HS-5 (cell line): ENCODE measurements around the gene CD69.

Experiments used
- DNase-seq: peaks from one replicate; pipeline ENCODE4 v3.0.0-alpha.2; 2012; ENCODE audit warnings: low read depth

Gene CD69

DNA sequence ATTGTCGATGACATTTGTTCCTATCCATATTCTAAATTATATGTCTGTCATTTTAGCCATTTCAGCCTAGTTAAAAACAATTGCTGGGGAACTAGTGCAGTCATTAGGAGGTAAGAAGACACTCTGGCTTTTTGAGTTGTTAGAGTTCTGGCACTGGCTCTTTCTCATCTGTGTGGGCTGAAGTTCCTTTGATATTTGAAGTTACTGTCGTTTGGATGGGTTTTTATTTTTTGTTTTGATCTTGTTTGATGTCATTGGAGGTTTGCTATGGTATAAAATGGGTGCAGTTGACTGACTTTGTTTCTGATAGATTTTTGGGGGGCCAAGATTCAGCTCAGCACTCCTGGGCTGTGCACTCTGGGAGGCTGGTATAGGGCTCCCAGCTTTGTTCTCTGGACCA lies 20.7 kb upstream of the CD69 start:
- no peak for DNase-seq

- DNase-seq = no peak
Observed at GRCh38 chr12:9779209-9779608, 18.5 kb upstream of the CD69 start.

- no peak for DNase-seq
Observed at GRCh38 chr12:9776781-9777180, 16.1 kb upstream of the CD69 start.

DNA sequence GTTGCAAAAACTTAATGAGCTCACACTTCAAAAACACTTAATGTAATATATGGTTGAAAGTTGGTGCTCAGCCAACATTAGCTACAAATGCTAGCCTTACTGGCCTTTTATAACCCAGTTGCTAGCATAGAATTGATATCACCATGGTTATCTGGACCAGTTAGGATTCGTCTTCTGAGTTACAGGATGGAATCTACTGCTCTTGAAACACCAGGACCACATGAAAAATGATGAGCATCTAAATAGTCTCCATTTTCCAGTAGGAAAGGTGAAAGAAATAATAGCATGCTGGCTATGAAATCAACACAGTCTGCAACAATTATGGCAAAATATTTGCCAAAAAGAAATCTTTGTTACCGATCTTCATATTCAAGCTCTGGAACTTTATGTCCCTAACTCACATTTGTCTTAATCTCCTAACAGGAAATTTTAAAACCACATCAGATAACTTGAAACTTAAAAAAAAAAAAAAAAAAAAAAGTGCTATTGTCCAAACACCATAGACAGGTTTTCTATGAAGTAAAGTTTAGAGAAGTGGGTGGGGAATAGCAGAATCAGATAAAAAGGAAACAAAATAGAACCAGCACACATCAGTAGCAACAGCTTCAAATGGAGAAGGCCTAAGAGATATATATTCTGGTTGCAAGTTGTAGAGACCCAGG lies 12.6 kb upstream of the CD69 start:
- no peak for DNase-seq

DNA sequence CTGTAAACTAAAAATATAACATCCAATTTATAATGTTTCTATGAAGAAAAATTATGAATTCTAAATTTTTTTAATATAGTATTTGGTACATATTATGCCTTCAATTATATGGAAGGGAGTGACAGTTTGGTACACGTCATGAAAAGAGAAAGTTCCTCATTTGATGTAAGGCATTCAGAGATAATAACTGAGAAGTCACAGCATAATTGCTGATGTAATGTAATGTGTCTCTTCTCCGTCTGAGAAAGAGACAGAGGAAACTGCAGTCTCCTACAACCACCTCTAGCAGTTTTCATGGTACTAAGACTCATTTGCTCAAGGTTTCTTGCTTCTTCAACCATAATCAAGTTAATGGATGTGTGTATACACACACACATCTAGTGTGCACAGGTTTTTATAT lies 2.3 kb upstream of the CD69 start:
- DNase-seq = no peak

GRCh38 chr12:9762369-9762768 lies 1.7 kb upstream of the CD69 start:
- DNase-seq = no peak

GRCh38 chr12:9761419-9761781 lies 699 bp upstream of the CD69 start:
- DNase-seq = no peak

DNA sequence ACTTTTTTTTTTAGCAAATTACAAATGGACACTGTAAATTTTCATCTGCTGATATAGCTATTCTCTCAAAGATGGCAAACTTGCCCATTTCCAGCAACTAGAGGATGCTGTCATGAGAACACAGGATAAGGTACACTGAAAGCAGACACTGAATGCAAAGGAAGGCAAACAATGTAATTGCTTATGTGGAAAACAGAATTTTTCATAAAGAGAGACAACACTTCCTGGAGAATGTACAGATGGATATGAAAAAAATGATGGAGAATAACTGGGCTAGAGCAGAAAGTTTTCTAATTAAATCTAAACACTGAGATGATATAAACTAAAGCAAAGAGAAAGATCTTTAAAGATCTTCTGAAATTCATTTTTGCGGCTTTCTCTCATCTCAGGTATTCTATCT lies 581 bp downstream of the CD69 start:
- no peak for DNase-seq

- DNase-seq = no peak
Observed at GRCh38 chr12:9759694-9760093, 1.0 kb downstream of the CD69 start.

DNA sequence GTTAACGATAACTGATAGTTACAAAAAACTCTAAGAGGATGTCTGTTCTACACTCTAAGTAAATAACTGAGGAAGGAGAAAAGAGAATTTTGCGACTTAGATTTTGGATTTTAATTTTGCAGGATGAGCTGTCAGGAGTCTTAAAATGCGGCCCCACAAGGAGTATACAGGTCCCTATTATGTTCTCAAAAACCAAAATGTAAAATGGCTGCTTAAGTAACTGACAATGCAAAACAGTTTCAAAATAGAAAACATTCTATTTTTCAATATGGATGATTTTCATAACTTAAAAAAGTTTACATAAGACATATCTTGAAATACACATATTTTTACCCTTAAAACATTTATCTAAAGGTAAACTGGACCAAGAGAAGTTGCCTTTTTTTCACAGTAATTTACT lies 2.6 kb downstream of the CD69 start:
- DNase-seq = no peak

DNA sequence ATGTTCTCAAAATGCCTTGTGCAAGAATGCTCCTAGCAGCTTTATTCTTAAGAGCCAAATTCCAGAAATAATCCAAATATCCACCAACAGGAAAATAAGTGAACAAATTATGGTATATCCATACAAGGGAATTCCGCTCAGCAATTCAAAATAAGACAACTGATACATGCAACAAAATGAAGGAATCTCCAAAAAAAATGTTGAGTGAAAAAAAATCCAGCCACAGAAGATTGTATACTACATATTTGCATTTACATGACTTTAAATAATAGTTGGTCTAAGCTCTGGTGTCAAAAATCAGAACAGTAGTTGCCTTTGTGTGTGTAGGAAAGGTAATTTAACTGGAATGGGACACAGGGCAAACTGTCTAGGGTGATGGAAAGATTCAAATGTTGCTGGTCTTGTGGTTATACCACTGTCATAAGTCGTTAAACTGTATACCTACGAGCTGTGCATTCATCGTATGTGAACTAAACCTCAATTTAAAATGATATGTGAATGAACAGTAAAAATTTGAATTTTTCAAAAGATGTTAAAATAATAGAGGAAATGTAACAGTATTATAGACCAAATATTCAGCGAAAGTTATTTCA lies 3.2 kb downstream of the CD69 start:
- no peak for DNase-seq

DNA sequence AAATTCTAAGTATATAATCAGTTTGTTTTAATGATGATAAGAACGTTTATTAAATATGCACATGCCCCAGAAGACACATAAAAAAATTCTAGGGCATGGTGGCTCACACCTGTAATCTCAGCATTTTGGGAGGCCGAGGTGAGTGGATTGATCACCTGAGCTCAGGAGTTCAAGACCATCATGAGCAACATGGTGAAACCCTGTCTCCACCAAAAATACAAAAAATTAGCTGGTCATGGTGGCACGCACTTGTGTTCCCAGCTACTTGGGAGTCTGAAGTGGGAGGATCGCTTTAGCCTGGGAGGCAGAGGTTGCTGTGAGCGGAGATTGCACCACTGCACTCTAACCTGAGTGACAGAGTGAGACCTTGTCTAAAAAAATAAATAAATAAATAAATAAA lies 4.0 kb downstream of the CD69 start:
- DNase-seq = no peak

GRCh38 chr12:9756170-9756569 lies 4.5 kb downstream of the CD69 start:
- DNase-seq = no peak

DNA sequence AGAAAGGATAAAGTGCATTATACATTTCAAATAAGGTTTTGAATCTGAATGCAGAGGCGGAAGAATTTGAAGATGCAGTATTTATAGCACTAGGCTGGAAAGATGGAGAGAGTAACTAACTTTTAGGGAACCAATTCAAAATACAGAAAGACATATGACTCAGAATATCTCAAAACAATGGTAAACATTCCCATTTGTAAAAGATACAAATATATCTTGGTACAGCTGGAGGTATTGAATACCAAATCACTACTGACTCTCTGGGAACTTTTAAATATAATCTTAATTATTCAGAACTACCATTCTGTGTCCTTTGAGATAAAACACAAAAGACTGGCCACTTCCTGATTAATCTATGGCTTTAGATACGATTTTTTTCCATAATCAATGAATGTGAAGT lies 5.1 kb downstream of the CD69 start:
- no peak for DNase-seq

GRCh38 chr12:9755035-9755434 lies 5.7 kb downstream of the CD69 start:
- DNase-seq = no peak

DNA sequence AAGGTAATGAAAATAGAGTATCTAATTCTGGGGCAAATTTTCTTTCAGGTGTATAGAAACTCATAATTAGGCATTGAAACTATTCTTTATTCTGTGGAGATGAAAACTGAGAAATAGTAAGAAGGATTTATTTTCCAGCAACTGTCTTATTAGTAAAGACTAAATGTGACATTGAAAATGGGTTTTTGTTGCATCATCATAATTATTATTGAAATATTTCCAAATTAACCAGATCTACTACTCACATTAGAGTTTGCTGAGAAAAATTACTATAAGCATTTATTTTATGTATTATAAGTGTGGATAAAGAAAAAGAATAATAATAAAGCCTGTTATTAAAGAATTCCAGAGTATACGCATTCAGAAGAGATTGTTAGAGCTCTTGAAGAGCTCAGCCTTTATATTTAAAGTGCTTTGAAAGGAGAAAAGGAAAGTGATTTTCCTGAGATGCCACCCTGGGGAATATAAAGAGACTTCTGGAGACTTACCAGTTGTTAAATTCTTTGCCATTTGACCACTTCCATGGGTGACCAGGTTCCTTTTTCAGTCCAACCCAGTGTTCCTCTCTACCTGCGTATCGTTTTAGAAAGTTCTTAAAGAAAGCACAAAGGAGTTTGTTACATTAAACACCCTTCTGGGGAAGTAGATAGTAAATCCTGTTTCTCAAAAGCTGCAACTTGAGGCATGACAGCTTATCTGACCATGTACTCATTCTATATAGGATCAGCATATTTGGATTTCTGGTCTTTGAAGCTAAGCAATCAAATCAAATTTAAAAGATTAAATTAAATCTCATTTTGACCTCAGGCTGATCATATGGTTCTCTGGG lies 6.4 kb downstream of the CD69 start:
- no peak for DNase-seq

GRCh38 chr12:9753498-9753897 lies 7.2 kb downstream of the CD69 start:
- no peak for DNase-seq

DNA sequence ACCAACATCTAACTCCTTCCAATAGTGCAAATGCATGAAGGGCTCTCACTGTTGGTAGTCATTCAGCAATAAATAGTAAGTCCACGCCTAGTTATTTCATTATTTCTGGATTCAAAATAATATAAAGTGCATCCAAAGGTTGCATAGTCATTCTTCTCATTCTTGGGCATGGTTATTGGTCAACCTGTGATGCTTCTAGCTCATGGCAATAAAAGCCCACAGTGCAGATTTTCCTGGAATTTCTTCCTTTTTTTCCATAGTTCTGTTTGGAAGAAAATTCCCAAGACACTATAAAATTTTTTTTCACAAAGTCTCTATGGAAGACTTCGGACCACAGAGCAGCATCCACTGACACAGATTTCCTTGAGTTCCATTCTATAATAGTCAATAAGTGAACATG lies 7.6 kb downstream of the CD69 start:
- DNase-seq = no peak

DNA sequence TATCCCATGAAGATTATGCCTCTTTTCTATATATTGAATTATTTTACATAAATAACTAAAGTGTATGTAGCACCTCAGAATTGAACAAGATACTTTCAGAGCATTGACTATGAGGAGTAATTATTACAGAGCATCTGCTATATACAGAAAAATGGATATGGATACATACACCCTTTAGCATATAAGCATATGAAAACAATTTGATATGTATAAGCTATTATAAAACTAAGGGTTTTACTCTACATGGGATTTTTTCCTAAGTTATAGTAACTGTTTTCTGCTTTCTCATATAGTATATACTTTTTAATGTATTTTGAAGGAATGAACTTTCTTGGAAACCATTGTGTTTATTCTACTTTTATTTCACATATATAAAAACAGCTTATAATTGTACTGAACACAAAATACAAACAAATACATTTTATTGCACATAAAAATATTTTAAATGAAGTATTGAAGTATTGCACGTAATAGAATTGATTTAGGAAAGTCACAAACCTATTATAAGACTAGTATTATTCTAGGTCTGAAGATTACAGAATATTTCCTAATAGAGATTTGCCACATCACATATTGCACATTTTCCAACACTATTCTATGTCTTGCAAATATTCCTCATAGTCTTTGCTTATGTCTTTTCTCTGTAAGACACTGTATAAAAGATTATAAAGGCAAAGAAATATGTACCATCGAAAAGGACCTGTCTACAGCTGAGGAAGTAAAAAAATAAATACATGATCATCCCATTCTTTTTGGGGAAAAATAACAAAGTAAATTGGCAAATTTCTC lies 8.4 kb downstream of the CD69 start:
- no peak for DNase-seq

GRCh38 chr12:9751204-9752144 lies 9.2 kb downstream of the CD69 start:
- DNase-seq = no peak
